ENCODE measurements around the gene TAOK2. TPM values are rescaled to one million over a fixed set of nuclear protein-coding genes. Genes with fewer than 3 reads are reported as not detected.

TAOK2 gene
- total RNA-seq, 1 experiment from 2014 or later, result 43.2 TPM

DNA sequence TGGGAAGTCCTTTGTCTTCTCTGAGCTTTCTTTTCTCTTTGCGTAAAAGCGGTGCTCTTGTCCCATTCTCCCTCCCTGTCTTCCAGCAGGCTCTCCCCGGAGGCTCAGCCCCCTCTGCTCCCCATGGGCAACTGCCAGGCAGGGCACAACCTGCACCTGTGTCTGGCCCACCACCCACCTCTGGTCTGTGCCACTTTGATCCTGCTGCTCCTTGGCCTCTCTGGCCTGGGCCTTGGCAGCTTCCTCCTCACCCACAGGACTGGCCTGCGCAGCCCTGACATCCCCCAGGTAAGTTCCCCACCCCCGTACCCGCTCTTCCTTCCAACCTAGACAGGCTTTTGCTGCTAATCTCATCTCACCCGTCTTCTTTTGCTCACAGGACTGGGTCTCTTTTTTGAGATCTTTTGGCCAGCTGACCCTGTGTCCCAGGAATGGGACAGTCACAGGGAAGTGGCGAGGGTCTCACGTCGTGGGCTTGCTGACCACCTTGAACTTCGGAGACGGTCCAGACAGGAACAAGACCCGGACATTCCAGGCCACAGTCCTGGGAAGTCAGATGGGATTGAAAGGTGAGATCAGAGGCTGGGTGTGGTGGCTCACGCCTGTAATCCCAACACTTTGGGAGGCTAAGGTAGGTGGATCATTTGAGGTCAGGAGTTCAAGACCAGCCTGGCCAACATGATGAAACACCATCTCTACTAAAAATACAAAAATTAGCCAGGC is 10.5 kb upstream of the TAOK2 start:
- DNase-seq (ENCODE audit: low spot score), result no peak

DNA sequence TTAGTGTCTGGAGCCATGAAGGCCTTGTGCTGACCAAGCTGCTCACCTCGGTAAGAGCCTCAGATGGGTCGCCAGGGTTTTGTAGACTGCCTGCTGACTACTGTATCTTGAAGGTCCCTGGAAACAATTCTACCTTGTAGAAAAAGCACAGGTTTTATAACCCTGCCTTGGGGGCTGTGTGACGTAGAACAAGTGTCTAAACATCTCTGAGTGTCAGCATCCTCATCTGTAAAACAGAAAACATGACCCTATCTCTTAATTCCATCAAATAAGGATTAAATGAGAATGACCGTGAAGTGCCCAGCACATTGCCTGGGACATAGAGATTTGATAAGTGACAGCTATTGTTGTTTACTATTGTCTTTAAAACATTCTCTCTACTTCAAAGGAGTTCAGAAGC is 5.5 kb upstream of the TAOK2 start:
- no peak for DNase-seq (ENCODE audit: low spot score)

DNA sequence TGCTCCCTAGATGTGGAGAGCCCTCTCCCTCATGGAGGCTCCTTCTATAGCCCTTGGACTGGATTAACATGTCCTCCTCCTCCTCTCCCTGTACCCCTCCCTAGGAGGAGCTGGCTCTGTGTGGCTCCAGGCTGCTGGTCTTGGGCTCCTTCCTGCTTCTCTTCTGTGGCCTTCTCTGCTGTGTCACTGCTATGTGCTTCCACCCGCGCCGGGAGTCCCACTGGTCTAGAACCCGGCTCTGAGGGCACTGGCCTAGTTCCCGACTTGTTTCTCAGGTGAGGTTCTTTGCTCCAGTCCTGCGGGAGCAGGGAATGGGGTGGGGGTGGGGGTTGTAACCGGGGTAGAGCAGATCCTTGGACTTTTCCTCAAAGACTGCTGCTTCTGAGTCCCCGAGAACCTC is 2.4 kb upstream of the TAOK2 start:
- DNase-seq (ENCODE audit: low spot score), result no peak

GRCh38 chr16:29972500-29972899 is 1.2 kb upstream of the TAOK2 start:
- no peak for DNase-seq (ENCODE audit: low spot score)

DNA sequence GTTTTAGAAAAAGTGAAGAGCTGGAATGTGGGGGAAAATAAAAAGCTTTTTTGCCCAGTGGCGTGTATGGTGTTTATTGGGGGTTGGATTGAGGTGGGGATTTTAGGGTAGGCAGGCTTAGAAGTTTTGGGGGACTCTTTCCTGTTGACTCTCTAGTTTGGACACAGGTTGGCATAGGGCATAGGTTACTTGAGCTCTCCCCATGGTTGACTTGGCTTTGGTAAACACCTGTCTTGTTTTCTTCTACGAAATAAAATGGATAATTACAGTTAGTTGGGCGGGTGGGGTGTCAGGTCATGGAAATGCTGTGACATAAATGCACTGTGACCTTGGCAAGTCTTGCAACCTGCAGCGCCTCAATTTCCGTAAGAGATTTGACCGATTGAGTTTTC is 680 bp upstream of the TAOK2 start:
- DNase-seq (ENCODE audit: low spot score), result no peak

- no peak for DNase-seq (ENCODE audit: low spot score)
These were observed 844 bp downstream of the TAOK2 start for GRCh38 chr16:29974291-29975133.

GRCh38 chr16:29975134-29975538 is 1.5 kb downstream of the TAOK2 start:
- no peak for DNase-seq (ENCODE audit: low spot score)

DNA sequence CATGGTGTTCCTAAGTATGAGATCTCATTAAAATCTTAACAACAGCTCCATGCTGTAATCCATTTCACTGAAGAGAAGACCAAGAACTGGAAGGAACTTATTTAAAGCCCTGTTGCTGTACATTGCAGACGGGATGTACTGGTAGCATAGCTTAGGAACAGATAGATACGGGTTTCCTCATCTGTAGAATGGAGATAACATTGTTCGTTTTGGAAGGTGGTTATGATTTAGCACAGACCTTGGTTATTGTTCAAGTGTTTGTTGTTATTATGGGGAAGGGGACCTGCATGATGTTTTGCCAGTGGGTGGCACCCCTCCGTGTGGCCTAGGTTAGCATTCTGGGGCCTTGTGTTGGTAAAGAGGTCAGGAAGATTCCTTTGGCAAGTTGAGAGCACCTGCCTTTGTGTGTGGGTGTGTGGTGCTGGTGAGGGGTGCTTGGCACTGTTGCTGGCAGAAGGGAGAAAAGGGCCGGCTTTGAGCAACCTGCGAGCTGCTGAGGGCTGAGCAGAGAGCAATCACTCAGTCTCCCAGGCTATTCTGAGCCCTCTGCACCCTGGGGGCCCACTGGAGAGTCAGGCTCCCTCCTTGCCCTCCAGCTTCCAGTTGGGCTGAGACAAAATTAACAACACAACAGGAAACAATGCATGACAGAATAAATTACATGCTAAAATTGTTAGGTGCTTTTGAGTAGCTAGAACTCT is 2.3 kb downstream of the TAOK2 start:
- DNase-seq (ENCODE audit: low spot score), result no peak

- no peak for DNase-seq (ENCODE audit: low spot score)
These were observed 3.6 kb downstream of the TAOK2 start for GRCh38 chr16:29977063-29977825.

DNA sequence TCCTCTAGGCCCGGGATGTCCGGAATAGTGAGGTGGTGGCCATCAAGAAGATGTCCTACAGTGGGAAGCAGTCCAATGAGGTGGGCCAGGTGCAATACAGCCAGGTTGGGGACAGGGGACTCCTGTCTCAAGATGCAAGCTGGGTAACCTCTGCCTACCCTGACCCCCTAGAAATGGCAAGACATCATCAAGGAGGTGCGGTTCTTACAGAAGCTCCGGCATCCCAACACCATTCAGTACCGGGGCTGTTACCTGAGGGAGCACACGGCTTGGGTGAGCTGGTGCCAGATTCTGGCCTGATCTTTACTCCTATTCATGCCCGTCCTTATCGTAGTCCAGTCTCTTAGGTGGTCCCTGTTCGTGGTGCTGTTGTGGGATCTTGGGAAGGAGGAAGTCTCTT is 4.4 kb downstream of the TAOK2 start:
- no peak for DNase-seq (ENCODE audit: low spot score)

DNA sequence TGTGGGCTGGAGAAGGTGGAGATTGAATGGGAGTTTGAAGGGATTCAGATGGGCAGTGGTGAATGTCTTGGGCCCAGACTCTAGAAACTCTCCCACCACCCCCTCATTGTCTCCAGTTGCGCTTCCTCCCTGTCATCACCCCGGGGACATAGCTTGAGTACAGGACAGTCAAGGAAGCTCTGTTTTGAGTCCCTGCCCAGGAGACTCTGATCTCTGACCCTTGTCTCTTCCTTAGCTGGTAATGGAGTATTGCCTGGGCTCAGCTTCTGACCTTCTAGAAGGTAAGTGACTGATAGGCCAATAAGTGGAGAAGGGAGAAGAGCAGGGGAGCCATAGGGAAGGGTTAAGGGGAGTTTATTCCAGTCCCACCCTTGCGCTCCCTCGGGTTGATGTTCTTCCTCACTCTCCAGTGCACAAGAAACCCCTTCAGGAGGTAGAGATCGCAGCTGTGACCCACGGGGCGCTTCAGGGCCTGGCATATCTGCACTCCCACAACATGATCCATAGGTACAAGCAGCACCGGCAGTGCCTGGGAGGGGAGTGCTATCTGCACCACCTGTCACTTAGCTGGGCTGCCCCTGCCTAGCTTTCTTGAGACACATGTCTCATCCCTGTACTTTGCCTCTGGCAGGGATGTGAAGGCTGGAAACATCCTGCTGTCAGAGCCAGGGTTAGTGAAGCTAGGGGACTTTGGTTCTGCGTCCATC is 5.0 kb downstream of the TAOK2 start:
- DNase-seq (ENCODE audit: low spot score), result no peak

DNA sequence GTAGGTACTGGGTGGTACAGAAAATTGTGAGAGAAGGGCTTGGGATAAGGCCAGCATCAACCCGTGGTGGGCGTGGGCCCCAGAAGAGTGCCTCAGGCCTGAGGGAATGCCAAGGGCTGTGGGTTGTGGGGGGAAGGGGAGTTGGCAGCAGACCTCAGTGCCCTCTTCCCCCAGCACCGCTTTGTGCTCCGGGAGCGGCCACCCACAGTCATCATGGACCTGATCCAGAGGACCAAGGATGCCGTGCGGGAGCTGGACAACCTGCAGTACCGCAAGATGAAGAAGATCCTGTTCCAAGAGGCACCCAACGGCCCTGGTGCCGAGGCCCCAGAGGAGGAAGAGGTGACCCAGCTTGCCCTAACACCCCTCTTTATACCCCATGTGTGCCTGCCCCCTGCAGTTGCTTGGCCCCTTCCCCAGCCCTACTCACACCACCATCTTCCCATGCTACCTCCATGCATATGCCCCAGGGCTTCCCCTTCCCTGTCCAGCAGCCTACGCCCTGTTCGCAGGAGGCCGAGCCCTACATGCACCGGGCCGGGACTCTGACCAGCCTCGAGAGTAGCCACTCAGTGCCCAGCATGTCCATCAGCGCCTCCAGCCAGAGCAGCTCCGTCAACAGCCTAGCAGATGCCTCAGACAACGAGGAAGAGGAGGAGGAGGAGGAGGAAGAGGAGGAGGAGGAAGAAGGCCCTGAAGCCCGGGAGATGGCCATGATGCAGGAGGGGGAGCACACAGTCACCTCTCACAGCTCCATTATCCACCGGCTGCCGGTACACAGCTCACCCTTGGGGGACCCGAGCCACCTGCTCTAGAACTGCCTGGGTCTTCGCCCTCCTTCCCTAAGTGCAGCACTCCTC is 9.1 kb downstream of the TAOK2 start:
- DNase-seq (ENCODE audit: low spot score), result no peak

GRCh38 chr16:29983420-29984136 is 9.9 kb downstream of the TAOK2 start:
- DNase-seq (ENCODE audit: low spot score), result no peak

DNA sequence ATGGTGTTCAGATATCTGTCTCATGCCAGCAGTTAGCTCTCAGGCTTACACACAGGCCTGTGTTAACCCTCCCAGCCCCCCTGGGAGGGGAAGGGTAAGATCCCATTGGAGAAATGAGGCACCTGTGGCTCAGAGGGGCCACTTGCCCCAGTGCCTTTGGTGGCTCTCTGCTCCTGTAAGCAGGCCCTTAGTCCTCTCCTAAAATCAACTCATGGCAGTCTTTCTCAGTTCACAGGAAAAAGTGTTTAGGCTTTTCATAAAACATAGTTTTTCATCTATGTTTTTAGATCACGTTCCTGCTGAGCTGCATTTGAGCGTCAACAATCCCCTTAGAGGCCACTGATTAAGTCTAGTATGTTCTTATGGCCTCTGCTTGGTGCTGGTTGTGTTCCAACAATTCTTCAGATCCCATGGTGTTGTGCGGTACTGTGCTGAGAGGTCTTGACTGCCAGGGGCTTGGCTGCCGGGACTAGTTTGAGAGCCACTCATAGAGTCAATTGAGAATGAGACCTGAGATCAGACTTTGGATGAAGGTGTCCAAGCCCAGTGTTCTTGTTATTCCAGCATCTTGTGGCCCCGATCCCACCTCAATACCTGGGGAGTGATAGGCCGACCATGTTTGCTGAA is 10.6 kb downstream of the TAOK2 start:
- no peak for DNase-seq (ENCODE audit: low spot score)

DNA sequence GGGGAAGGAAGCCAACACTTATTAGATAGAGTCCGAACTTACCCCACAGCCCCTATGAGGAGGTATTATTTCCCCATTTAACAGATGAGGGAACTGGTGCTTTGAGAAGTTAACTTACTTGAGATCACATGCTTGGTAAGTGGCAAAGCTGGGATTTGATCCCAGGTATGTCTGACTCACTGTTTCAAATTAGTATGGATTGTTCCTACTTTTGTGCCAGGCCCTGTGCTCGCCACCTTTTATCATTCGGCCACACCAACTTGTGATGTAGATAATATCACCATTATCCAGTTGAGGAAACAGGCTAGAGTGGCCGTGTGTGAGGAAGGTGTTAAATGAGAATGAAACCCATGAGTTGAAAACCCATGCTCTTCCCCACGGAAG is 11.1 kb downstream of the TAOK2 start:
- no peak for DNase-seq (ENCODE audit: low spot score)

DNA sequence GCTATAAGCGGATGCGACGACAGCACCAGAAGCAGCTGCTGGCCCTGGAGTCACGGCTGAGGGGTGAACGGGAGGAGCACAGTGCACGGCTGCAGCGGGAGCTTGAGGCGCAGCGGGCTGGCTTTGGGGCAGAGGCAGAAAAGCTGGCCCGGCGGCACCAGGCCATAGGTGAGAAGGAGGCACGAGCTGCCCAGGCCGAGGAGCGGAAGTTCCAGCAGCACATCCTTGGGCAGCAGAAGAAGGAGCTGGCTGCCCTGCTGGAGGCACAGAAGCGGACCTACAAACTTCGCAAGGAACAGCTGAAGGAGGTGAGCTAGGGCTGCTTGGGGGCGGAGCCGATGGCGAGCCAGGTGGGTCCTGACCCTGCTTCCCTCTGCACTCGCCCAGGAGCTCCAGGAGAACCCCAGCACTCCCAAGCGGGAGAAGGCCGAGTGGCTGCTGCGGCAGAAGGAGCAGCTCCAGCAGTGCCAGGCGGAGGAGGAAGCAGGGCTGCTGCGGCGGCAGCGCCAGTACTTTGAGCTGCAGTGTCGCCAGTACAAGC is 11.7 kb downstream of the TAOK2 start:
- DNase-seq (ENCODE audit: low spot score), result no peak

GRCh38 chr16:29986231-29986630 is 12.6 kb downstream of the TAOK2 start:
- DNase-seq (ENCODE audit: low spot score), result no peak

GRCh38 chr16:29986931-29987330 is 13.3 kb downstream of the TAOK2 start:
- DNase-seq (ENCODE audit: low spot score), result no peak
